GM12878 (cell line): ENCODE data around the gene PLEKHA5. TPM values are rescaled to one million over a fixed set of nuclear protein-coding genes. Genes with fewer than 3 reads are reported as not detected.

Source experiments
- ATAC-seq: fragments of 200-7000 bp; cut with Tn5 transposase; 3 replicates; pipeline ENCODE4 v1.9.1; 2020; ENCODE audit warnings: mild to moderate bottlenecking, moderate library complexity
- BruUV-seq: library from RNA; stranded (reverse); fragments of 400-500 nt; replicated peaks from 2 replicates; lab custom pipeline; 2021; lab: Mats Ljungman, UMichigan
- CTCF ChIA-PET: fragments of 300-600 bp; sonication (Branson Sonifier 250); formaldehyde crosslinking; extraction: SDS; loops from one replicate; lab custom pipeline; 2021; ENCODE audit warnings: inconsistent platforms; lab: Yijun Ruan, JAX
- POLR2A ChIA-PET: fragments of 350-600 bp; formaldehyde crosslinking; extraction: SDS; loops from one replicate; lab custom pipeline; 2021; ENCODE audit warnings: inconsistent platforms; lab: Charles Lee
- RAD21 ChIA-PET: fragments of 300-600 bp; sonication (Branson Sonifier 250); formaldehyde crosslinking; loops from one replicate; lab custom pipeline; 2023; ENCODE audit warnings: antibody characterized with exemption; ENCODE audit not compliant: unreplicated experiment; lab: Charles Lee
- SMC1A ChIA-PET: fragments of 300-600 bp; sonication (Branson Sonifier 250); formaldehyde crosslinking; loops from one replicate; lab custom pipeline; 2023; ENCODE audit not compliant: unreplicated experiment, uncharacterized antibody; lab: Charles Lee
- DNase-seq: peaks from one replicate; pipeline ENCODE4 v3.0.0-alpha.2; 2011; ENCODE audit warnings: low read depth, low spot score
- FAIRE-seq: peaks from 3 replicates; lab custom pipeline; 2011; peaks lifted over from hg19 to GRCh38; lab: Jason Lieb, UNC
- H2AFZ ChIP-seq: 2 replicates; pipeline ENCODE4 v1.6.0; 2011; ENCODE audit warnings: low read depth, low read length, control low read depth; ENCODE audit not compliant: control insufficient read depth
- H3K27ac ChIP-seq: 2 replicates; pipeline ENCODE4 v1.5.1; 2011; ENCODE audit warnings: control low read depth; ENCODE audit not compliant: control insufficient read depth, insufficient read depth
- H3K27me3 ChIP-seq, 2 experiments: replicated peaks in 1 of 2; 2 replicates each; pipeline versions ENCODE4 v1.6.0 to v1.6.1; 2011; ENCODE audit warnings: low read length in 1 of 2; ENCODE audit not compliant: control insufficient read depth in 2 of 2, insufficient read depth in 2 of 2
- H3K36me3 ChIP-seq, 2 experiments: 2 replicates each; pipeline ENCODE4 v1.5.1; 2011; ENCODE audit warnings: low read length in 1 of 2; ENCODE audit not compliant: control insufficient read depth in 2 of 2, insufficient read depth in 2 of 2
- H3K4me1 ChIP-seq: 2 replicates; pipeline ENCODE4 v1.6.1; 2011; ENCODE audit warnings: mild to moderate bottlenecking, low read length, moderate library complexity, mixed read lengths; ENCODE audit not compliant: control insufficient read depth, insufficient read depth
- H3K4me2 ChIP-seq: 2 replicates; pipeline ENCODE4 v1.6.0; 2011; ENCODE audit warnings: control low read depth; ENCODE audit not compliant: control insufficient read depth, insufficient read depth
- H3K4me3 ChIP-seq: fragments of 200-600 bp; sonication (generic); 2 replicates; pipeline ENCODE4 v1.5.1; 2016
- H3K79me2 ChIP-seq: 2 replicates; pipeline ENCODE4 v1.6.0; 2011; ENCODE audit warnings: low read length; ENCODE audit not compliant: control insufficient read depth, insufficient read depth
- H3K9ac ChIP-seq: 2 replicates; pipeline ENCODE4 v1.8.0; 2011; ENCODE audit warnings: low read length, control low read depth, mixed read lengths; ENCODE audit not compliant: control insufficient read depth, insufficient read depth
- H3K9me3 ChIP-seq: replicated peaks from 3 replicates; pipeline ENCODE4 v1.5.1; 2011; ENCODE audit warnings: mild to moderate bottlenecking, low read length; ENCODE audit not compliant: control insufficient read depth, insufficient read depth
- H4K20me1 ChIP-seq: 2 replicates; pipeline ENCODE4 v1.6.0; 2011; ENCODE audit not compliant: control insufficient read depth, insufficient read depth
- CREB1 ChIP-seq: IDR thresholded peaks from 2 replicates; pipeline ENCODE4 v1.6.1; 2012; ENCODE audit warnings: low read depth, mild to moderate bottlenecking, inconsistent platforms
- EP300 ChIP-seq, 2 experiments: fragments of 150-350 bp in 1 of 2; IDR thresholded peaks; 2 replicates each; pipeline ENCODE4 v1.6.1; 2011 to 2012; ENCODE audit warnings: low read depth in 2 of 2, low read length in 2 of 2, borderline replicate concordance in 1 of 2, improper control_type of control experiment in 1 of 2, inconsistent platforms in 1 of 2; ENCODE audit not compliant: control insufficient read depth in 1 of 2
- HDGF ChIP-seq: fragments of 450-650 bp; IDR thresholded peaks from 2 replicates; pipeline ENCODE4 v1.6.1; 2016; ENCODE audit warnings: antibody characterized with exemption
- IKZF1 ChIP-seq: fragments of 450-650 bp; conservative IDR thresholded peaks from 2 replicates; pipeline ENCODE4 v1.6.1; 2017; ENCODE audit warnings: antibody characterized with exemption, mild to moderate bottlenecking
- POLR2A ChIP-seq: IDR thresholded peaks from 2 replicates; pipeline ENCODE4 v1.6.1; 2011; ENCODE audit warnings: low read depth, mild to moderate bottlenecking, low read length
- SREBF2 ChIP-seq: IDR thresholded peaks from 2 replicates; pipeline ENCODE4 v1.6.1; 2012; ENCODE audit warnings: mild to moderate bottlenecking, low read length
- STAT1 ChIP-seq: fragments of 450-650 bp; conservative IDR thresholded peaks from 2 replicates; pipeline ENCODE4 v1.6.1; 2014; ENCODE audit warnings: antibody characterized with exemption, mild to moderate bottlenecking
- USF1 ChIP-seq: IDR thresholded peaks from 2 replicates; pipeline ENCODE4 v1.6.1; 2011; ENCODE audit warnings: borderline replicate concordance, low read depth, mild to moderate bottlenecking, moderate library complexity, mixed read lengths, low read length; ENCODE audit not compliant: insufficient read depth; ENCODE audit errors: extremely low read length
- YY1 ChIP-seq: IDR thresholded peaks from 2 replicates; pipeline ENCODE4 v1.6.1; 2011; ENCODE audit warnings: low read depth, mild to moderate bottlenecking, low read length
- ZNF24 ChIP-seq: fragments of 450-650 bp; IDR thresholded peaks from 2 replicates; pipeline ENCODE4 v1.6.1; 2017; ENCODE audit warnings: antibody characterized with exemption, mild to moderate bottlenecking
- WGBS: methylation state at CpG from one replicate; pipeline ENCODE4 v1.1.6; 2016; ENCODE audit warnings: low lambda C conversion rate; ENCODE audit not compliant: insufficient replicate concordance, insufficient coverage; ENCODE audit errors: missing lambda C conversion rate; 5-methylcytosine and 5-hydroxymethylcytosine counted together
- in situ Hi-C: fragments of 300-500 bp; cut with MboI; formaldehyde crosslinking; loops from 9 replicates; pipeline ENCODE4 v1.14.3; 2018; ENCODE audit warnings: mixed read lengths
- intact Hi-C: fragments of 100-400 bp; cut with micrococcal nuclease; formaldehyde crosslinking; loops from one replicate; pipeline ENCODE4 v1.14.2; 2022; ENCODE audit not compliant: unreplicated experiment
- polyA plus RNA-seq, 11 experiments: library from polyadenylated mRNA; depleted of rRNA in 4 of 11; unstranded in 6 of 11; stranded (reverse) in 5 of 11; fragments of >200 nt; fragmentation: Nextera tagmentation in 4 of 11; fragmentation: Illumina TruSeq in 1 of 11; extraction: Ambion mirVana in 4 of 11; extraction: Trizol in 1 of 11; gene quantifications; 1 replicate in 1 of 11; 2 replicates in 10 of 11; pipeline versions ENCODE4 v1.2.1 to v1.2.3, GENCODE V29; 2011 to 2016; ENCODE audit warnings: inconsistent platforms in 2 of 11, missing spikeins in 2 of 11, low read depth in 1 of 11
- total RNA-seq, 4 experiments: library from RNA; depleted of rRNA in 3 of 4; stranded (reverse); fragments of >200 nt in 3 of 4; fragmentation: Illumina TruSeq in 1 of 4; extraction: Trizol in 1 of 4; gene quantifications; 2 replicates each; pipeline versions ENCODE4 v1.2.1 to v1.2.3, GENCODE V29; 2013 to 2021
- TF ChIP-seq, protein P1 (sequence below): fragments of 450-650 bp; formaldehyde crosslinking; IDR thresholded peaks from 2 replicates; pipeline ENCODE4 v1.4.0; 2020; ENCODE audit warnings: mild to moderate bottlenecking, moderate library complexity
- TF ChIP-seq, protein P2 (sequence below): IDR thresholded peaks from 2 replicates; pipeline ENCODE4 v1.6.1; 2012; ENCODE audit warnings: low read depth, low read length, improper control_type of control experiment

Gene PLEKHA5
- total and polyA plus RNA-seq, 10 of the 15 experiments (the other 5 are each of a cell fraction or from before 2014, with no cell fraction given) = 0.09 to 0.33 (median 0.18) TPM; not detected in 3

DNA sequence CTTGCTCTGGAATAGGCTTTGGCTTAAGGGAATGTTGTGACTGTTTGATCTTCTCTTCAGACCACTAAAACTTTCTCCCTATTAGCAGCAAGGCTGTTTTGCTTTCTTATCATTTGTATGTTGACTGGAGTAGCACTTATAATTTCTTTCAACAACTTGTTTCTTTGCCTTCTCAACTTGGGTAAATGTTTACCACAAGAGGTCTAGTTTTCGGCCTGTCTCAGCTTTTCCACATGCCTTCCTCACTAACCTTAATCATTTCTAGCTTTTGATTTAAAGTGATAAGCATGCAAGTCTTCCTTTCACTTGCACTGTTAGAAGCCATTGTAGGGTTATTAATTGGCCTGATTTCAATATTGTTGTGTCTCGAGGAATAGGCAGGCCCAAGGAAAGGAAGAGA is 183.1 kb downstream of the PLEKHA5 start:
- no peak for DNase-seq
- Histone ChIP-seq H3K4me2 (no peak overlapping the region), H3K79me2 (no peaks in the 10 kb centered on the region), H3K9me3 (no peaks in the 10 kb centered on the region), H3K4me3 (no peak overlapping the region), H3K4me1 (no peaks in the 10 kb centered on the region), H2AFZ (no peak overlapping the region), H3K27ac (no peak overlapping the region), H4K20me1 (no peaks in the 10 kb centered on the region)
- ChIA-PET RAD21 (no interaction called here), POLR2A (no interaction called here), SMC1A (interaction anchor here (0.9 kb wide), 1 partner anchor 11 kb away, joined by 4 read pairs; no protein-coding TSS in a partner anchor)
- in situ Hi-C loops (no loop called here), intact Hi-C loops (no loop called here)
- FAIRE-seq = no peak
- 5% methylated on average over 2 of the region's 2 CpGs for WGBS
- no peak for ATAC-seq
- TF ChIP-seq HDGF (no peak), SREBF2 (no peak), STAT1 (no peak), ZNF24 (no peak), CREB1 (no peak), USF1 (no peak), POLR2A (no peak), EP300 (IDR thresholded peaks at IDR 0.05; ENCODE audit: borderline replicate concordance in 1 of 2, control insufficient read depth in 1 of 2, low read depth in 2 of 2, low read length in 2 of 2) (no peak), YY1 (no peak), IKZF1 (no peak)
- TF ChIP-seq, protein P1, sequence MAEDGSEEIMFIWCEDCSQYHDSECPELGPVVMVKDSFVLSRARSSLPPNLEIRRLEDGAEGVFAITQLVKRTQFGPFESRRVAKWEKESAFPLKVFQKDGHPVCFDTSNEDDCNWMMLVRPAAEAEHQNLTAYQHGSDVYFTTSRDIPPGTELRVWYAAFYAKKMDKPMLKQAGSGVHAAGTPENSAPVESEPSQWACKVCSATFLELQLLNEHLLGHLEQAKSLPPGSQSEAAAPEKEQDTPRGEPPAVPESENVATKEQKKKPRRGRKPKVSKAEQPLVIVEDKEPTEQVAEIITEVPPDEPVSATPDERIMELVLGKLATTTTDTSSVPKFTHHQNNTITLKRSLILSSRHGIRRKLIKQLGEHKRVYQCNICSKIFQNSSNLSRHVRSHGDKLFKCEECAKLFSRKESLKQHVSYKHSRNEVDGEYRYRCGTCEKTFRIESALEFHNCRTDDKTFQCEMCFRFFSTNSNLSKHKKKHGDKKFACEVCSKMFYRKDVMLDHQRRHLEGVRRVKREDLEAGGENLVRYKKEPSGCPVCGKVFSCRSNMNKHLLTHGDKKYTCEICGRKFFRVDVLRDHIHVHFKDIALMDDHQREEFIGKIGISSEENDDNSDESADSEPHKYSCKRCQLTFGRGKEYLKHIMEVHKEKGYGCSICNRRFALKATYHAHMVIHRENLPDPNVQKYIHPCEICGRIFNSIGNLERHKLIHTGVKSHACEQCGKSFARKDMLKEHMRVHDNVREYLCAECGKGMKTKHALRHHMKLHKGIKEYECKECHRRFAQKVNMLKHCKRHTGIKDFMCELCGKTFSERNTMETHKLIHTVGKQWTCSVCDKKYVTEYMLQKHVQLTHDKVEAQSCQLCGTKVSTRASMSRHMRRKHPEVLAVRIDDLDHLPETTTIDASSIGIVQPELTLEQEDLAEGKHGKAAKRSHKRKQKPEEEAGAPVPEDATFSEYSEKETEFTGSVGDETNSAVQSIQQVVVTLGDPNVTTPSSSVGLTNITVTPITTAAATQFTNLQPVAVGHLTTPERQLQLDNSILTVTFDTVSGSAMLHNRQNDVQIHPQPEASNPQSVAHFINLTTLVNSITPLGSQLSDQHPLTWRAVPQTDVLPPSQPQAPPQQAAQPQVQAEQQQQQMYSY = no peak
- TF ChIP-seq, protein P2, sequence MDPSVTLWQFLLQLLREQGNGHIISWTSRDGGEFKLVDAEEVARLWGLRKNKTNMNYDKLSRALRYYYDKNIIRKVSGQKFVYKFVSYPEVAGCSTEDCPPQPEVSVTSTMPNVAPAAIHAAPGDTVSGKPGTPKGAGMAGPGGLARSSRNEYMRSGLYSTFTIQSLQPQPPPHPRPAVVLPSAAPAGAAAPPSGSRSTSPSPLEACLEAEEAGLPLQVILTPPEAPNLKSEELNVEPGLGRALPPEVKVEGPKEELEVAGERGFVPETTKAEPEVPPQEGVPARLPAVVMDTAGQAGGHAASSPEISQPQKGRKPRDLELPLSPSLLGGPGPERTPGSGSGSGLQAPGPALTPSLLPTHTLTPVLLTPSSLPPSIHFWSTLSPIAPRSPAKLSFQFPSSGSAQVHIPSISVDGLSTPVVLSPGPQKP = no peak
- TF ChIP-seq, all 136 proteins: peak for 0
- Histone ChIP-seq H3K9ac (no peak overlapping the region), H3K27me3 (no peaks in the 10 kb centered on the region), H3K36me3 (no peaks in the 10 kb centered on the region)
- CTCF ChIA-PET = no interaction called here
- BruUV-seq = no TSS peak
